Naive thymus-derived CD4-positive, alpha-beta T cell (primary cell): Measurements from ENCODE around the gene RNGTT. TPM values are rescaled to one million over a fixed set of nuclear protein-coding genes. Genes with fewer than 3 reads are reported as not detected.

ENCODE experiments used
- ATAC-seq: fragments of 150-1000 bp; cut with Tn5 transposase; 2 replicates; pipeline ENCODE4 v1.10.0; 2021; ENCODE audit warnings: mild to moderate bottlenecking, moderate library complexity
- CTCF ChIA-PET: fragments of 350-600 bp; sonication (Branson Sonifier 250); formaldehyde crosslinking; loops from one replicate; lab custom pipeline; 2021; ENCODE audit warnings: antibody characterized with exemption; lab: Charles Lee
- POLR2A ChIA-PET: fragments of 350-600 bp; sonication (Branson Sonifier 250); formaldehyde crosslinking; loops from one replicate; lab custom pipeline; 2021; ENCODE audit warnings: antibody characterized with exemption, inconsistent platforms; lab: Charles Lee
- DNase-seq, 9 donors: peaks; one replicate each; pipeline versions ENCODE4 v3.0.0 to v3.0.0-alpha.2; 2020 to 2022; ENCODE audit warnings: mixed read lengths in 1 of 9
- H3K27ac ChIP-seq: one replicate; pipeline ENCODE4 v1.7.0; 2013; ENCODE audit warnings: mild to moderate bottlenecking, low read depth, low read length, moderate library complexity
- H3K27me3 ChIP-seq, 2 donors: one replicate each; pipeline ENCODE4 v1.7.0; 2013; ENCODE audit warnings: low read length in 2 of 2, mild to moderate bottlenecking in 2 of 2, moderate library complexity in 2 of 2; ENCODE audit not compliant: control insufficient read depth in 2 of 2, insufficient read depth in 2 of 2
- H3K36me3 ChIP-seq, 3 experiments: 1 replicate in 2 of 3; 2 replicates in 1 of 3; pipeline ENCODE4 v1.7.0; 2013; ENCODE audit warnings: low read length in 3 of 3, mild to moderate bottlenecking in 3 of 3, moderate library complexity in 1 of 3; ENCODE audit not compliant: insufficient read depth in 3 of 3, control insufficient read depth in 2 of 3
- H3K4me1 ChIP-seq, 2 donors: one replicate each; pipeline ENCODE4 v1.7.0; 2013; ENCODE audit warnings: low read length in 2 of 2, mild to moderate bottlenecking in 2 of 2, moderate library complexity in 1 of 2; ENCODE audit not compliant: control insufficient read depth in 2 of 2, insufficient read depth in 2 of 2
- H3K4me3 ChIP-seq: 2 replicates; pipeline ENCODE4 v1.7.0; 2013; ENCODE audit warnings: mild to moderate bottlenecking, low read length
- H3K9me3 ChIP-seq, 3 experiments: 1 replicate in 2 of 3; 2 replicates in 1 of 3; pipeline ENCODE4 v1.7.0; 2013; ENCODE audit warnings: low read length in 3 of 3; ENCODE audit not compliant: control insufficient read depth in 2 of 3
- H3K27ac Mint-ChIP-seq, 9 donors: one replicate each; pipeline ENCODE4 v1.8.0; 2020 to 2022; ENCODE audit warnings: mixed read lengths in 9 of 9, mild to moderate bottlenecking in 8 of 9, moderate library complexity in 5 of 9, inconsistent platforms in 2 of 9
- H3K27me3 Mint-ChIP-seq, 5 donors: one replicate each; pipeline ENCODE4 v1.8.0; 2021 to 2022; ENCODE audit warnings: mixed read lengths in 5 of 5, mild to moderate bottlenecking in 1 of 5
- H3K36me3 Mint-ChIP-seq, 5 donors: one replicate each; pipeline ENCODE4 v1.8.0; 2020 to 2022; ENCODE audit warnings: mixed read lengths in 5 of 5, mild to moderate bottlenecking in 3 of 5, inconsistent platforms in 1 of 5
- H3K4me1 Mint-ChIP-seq, 7 donors: one replicate each; pipeline ENCODE4 v1.8.0; 2020 to 2022; ENCODE audit warnings: mixed read lengths in 7 of 7, mild to moderate bottlenecking in 3 of 7, inconsistent platforms in 1 of 7
- H3K4me3 Mint-ChIP-seq, 10 donors: one replicate each; pipeline ENCODE4 v1.8.0; 2020 to 2022; ENCODE audit warnings: mild to moderate bottlenecking in 10 of 10, mixed read lengths in 10 of 10, moderate library complexity in 6 of 10, inconsistent platforms in 2 of 10
- H3K9me3 Mint-ChIP-seq, 11 donors: one replicate each; pipeline ENCODE4 v1.8.0; 2020 to 2022; ENCODE audit warnings: mixed read lengths in 11 of 11, mild to moderate bottlenecking in 4 of 11, inconsistent platforms in 1 of 11, moderate library complexity in 1 of 11
- intact Hi-C, 2 donors: fragments of 100-400 bp; cut with micrococcal nuclease; formaldehyde crosslinking; loops; one replicate each; pipeline ENCODE4 v1.15.1; 2023
- polyA plus RNA-seq, 2 donors: library from polyadenylated mRNA; unstranded; fragments of 300-500 nt; fragmentation: Illumina TruSeq; gene quantifications; one replicate each; pipeline ENCODE4 v1.2.3, GENCODE V29; 2021
- total RNA-seq, 6 experiments: library from RNA in 5 of 6; stranded (reverse) in 5 of 6; gene quantifications; 1 replicate in 5 of 6; 2 replicates in 1 of 6; pipeline ENCODE4 v1.2.3 and lab custom pipeline; 2021 to 2026

Gene RNGTT
- total and polyA plus RNA-seq, 7 experiments from 2014 or later = 15.4 to 26.5 (median 19.3) TPM

GRCh38 chr6:88561034-88561953 is 402.1 kb downstream of the RNGTT start:
- Mint-ChIP-seq H3K4me1 (peaks cover 0 to 11% (median 0%) of the 10 kb centered on the region in 7 donors), H3K36me3 (no peaks in the 10 kb centered on the region), H3K27ac (no peak overlapping the region), H3K27me3 (peaks cover 0 to 7% (median 0%) of the 10 kb centered on the region in 5 donors), H3K9me3 (peaks cover 0 to 5% (median 0%) of the 10 kb centered on the region in 11 donors), H3K4me3 (no peak overlapping the region)
- intact Hi-C loops = no loop called here
- no peaks in the 10 kb centered on the region for H3K27me3 ChIP-seq
- H3K9me3 ChIP-seq = no peaks in the 10 kb centered on the region
- H3K4me1 ChIP-seq = no peaks in the 10 kb centered on the region
- no peak for ATAC-seq
- no peaks in the 10 kb centered on the region for H3K36me3 ChIP-seq
- no peak overlapping the region for H3K27ac ChIP-seq
- no peak for DNase-seq
- POLR2A ChIA-PET = no interaction called here
- H3K4me3 ChIP-seq = no peak overlapping the region
- CTCF ChIA-PET = no interaction called here

Other genes with a start within 250 kb of the RNGTT start
- 100 to 1,000 TPM; 108 to 822 (median 763) TPM for gene PNRC1, start 117.1 kb upstream of the RNGTT start, total RNA-seq
- gene PNRC1, start 117.1 kb upstream of the RNGTT start, polyA plus RNA-seq = 100 to 1,000 TPM; 755 to 789 TPM
- gene SRSF12, start 154.5 kb upstream of the RNGTT start, total RNA-seq = under 1 TPM in 1 of 5 experiments, not detected in 4; 0.56 TPM
- gene SRSF12, start 154.5 kb upstream of the RNGTT start, polyA plus RNA-seq = under 1 TPM in 1 of 2 donors, not detected in 1; 0.05 TPM
- 10 to 100 TPM in 2 of 5 experiments, 1 to 10 TPM in 3; 4.6 to 12.7 (median 9.5) TPM for gene PM20D2, start 182.4 kb upstream of the RNGTT start, total RNA-seq
- gene PM20D2, start 182.4 kb upstream of the RNGTT start, polyA plus RNA-seq = 1 to 10 TPM; 7.1 to 7.3 TPM